ENCODE data around the gene CIDEA.

The CIDEA gene

DNA sequence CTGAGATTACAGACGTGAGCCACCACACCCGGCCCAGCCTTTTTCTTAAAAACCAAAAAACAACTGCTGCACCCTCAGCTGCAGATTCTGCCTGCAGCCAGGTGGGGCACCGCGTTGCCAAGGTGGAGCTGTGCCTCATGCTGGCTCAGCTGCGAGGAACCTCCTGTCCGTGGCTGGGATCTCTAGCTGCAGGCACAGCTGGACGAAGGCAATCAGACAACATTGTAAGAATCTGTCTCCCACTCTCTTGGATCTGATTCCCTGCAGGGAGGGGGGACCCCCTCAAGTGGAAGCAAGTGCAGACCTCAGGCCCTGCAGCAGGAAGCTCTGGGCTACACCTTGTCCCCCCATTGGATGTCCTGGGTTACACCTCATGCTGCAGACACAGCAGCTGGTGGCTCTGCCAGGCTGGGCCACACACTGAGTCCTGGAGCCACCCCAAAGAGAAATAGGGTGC lies 24.1 kb downstream of the CIDEA start:
- no peak for TF ChIP-seq ZFX (IDR thresholded peaks at IDR 0.05; ENCODE audit: borderline replicate concordance)
- TF ChIP-seq, protein P1, sequence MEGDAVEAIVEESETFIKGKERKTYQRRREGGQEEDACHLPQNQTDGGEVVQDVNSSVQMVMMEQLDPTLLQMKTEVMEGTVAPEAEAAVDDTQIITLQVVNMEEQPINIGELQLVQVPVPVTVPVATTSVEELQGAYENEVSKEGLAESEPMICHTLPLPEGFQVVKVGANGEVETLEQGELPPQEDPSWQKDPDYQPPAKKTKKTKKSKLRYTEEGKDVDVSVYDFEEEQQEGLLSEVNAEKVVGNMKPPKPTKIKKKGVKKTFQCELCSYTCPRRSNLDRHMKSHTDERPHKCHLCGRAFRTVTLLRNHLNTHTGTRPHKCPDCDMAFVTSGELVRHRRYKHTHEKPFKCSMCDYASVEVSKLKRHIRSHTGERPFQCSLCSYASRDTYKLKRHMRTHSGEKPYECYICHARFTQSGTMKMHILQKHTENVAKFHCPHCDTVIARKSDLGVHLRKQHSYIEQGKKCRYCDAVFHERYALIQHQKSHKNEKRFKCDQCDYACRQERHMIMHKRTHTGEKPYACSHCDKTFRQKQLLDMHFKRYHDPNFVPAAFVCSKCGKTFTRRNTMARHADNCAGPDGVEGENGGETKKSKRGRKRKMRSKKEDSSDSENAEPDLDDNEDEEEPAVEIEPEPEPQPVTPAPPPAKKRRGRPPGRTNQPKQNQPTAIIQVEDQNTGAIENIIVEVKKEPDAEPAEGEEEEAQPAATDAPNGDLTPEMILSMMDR (IDR thresholded peaks at IDR 0.05) = peak; percentile 34
- no peak overlapping the region for H3K27ac ChIP-seq

DNA sequence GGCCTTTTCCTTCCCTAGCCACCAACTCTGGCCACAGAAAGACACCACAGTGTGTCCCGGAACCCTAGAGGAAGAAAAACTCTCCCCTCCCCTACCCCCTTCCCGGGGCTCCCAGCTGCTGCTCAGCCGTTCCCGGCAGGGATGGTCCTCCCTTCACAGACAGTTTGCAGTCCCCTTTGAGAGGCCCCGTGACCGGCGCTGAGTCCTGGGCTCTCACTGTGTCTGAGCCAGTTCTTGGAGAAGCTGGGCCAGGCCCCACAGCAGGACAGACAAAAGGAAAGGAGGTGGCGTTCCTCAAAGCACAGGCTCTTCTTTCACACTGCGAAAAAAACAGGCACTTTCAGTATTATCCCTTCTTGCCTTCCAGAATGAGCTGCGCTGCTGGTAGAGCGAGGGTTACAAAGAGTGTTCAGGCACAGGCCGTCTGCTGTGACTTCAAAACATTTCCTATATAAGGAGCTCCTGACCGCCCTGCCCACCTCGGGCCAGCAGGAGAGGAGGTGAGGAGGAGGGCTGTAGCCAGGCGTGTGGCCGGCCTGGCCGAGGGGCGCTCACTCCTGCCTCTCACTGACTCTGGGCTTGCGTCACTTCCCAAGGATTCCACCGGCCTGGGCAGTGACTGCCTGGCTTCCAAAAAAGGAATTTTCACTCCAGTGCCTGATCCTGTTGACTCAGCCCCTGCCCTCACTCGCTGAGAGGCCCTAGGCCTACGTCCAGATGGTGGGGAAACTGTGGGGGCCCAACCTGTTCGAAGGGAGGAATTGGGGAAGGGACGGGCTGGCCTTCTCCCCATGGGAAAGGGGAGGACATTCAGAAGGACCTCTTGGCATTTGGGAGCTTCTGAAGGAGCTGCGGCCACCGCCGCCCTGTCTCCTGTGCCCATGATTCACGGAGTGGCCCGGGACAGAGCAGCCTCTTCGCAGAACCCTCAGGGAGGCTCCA lies 24.9 kb downstream of the CIDEA start:
- H3K27ac ChIP-seq = no peak overlapping the region
- no peak for TF ChIP-seq ZFX (IDR thresholded peaks at IDR 0.05; ENCODE audit: borderline replicate concordance)
- TF ChIP-seq, protein P1 (IDR thresholded peaks at IDR 0.05) = no peak

DNA sequence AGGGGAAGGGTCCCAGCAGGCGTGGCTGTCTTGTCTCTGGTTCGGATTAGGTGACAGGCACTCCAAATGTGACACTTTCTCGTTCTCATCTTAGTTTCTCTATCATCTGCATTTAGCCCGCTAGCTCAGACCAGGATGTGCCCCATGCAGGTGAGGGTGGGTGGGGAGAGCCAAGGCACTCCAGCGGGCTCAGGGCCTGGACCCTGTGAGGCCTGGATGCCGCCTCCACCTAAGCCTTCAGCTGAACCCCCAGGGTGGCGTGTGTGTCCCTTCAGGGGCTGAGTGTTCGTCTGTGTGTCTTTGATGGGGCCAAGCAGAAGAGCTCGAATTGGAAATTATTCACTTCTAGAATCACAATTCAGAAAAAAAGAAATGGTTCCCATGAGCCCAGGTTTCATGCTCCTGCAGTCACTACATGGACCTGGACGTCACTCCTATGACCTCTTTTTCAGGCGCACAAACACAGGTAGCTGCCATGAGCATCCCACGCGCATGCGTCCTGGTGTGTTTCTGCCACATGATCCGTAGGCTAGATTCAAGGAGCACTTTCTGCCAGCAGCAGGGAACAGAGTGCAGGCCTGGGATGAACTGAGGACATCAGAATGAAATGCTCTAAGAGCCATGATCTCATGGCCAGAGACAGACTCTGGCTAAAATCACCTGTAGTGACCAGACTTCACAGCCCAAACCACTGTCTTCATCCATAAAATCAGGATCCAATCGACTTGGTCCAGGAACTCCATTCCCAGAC lies 25.8 kb downstream of the CIDEA start:
- TF ChIP-seq, protein P1 (IDR thresholded peaks at IDR 0.05) = no peak
- no peak for TF ChIP-seq ZFX (IDR thresholded peaks at IDR 0.05; ENCODE audit: borderline replicate concordance)
- H3K27ac ChIP-seq = no peak overlapping the region

DNA sequence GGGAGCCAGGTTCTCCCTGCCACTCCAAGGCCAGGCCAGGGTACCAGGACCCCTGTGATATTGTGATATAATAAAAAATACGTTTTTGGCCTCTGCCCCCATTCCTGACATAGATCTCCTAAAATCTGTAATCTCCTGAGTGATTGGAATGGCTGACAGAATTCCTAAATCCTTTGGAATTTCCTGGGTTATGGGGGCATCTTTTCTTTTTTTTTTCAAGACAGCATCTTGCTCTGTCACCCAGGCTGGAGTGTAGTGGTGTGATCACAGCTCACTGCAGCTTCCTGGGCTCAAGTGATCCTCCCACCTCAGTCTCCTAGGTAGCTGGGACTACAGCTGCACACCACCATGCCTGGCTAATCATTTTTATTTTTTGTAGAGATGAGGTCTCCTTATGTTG lies 27.7 kb downstream of the CIDEA start:
- no peak overlapping the region for H3K27ac ChIP-seq
- TF ChIP-seq ZFX (IDR thresholded peaks at IDR 0.05; ENCODE audit: borderline replicate concordance) = no peak
- TF ChIP-seq, protein P1 (IDR thresholded peaks at IDR 0.05) = no peak

DNA sequence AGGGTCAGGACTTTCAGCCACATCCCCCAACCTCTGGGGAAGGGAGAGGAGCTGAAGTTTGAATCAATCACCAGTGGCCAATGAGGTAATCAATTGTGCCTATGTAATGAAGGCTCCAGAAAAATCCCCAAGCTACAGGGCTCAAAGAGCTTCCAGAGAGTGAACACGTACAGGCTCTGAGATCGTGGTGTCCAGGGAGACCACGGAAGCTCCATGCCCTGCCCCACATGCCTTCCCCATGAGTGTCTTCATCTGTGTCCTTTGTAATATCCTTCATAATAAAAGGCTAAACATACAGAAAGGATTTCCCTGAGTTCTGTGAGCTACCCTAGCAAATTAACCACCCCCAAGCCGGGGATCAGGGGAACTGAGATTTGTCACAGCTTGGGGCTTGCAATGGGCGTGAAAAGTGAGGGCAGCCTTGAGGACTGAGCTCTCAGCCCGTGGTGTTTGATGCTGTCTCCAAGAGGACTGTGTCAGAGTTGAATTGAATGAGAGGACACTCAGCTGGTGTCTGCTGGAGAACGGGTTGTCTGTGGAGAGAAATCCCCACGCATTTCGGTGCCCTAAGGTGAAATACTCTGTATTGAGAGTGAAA lies 28.4 kb downstream of the CIDEA start:
- no peak for TF ChIP-seq ZFX (IDR thresholded peaks at IDR 0.05; ENCODE audit: borderline replicate concordance)
- TF ChIP-seq, protein P1 (IDR thresholded peaks at IDR 0.05) = no peak

DNA sequence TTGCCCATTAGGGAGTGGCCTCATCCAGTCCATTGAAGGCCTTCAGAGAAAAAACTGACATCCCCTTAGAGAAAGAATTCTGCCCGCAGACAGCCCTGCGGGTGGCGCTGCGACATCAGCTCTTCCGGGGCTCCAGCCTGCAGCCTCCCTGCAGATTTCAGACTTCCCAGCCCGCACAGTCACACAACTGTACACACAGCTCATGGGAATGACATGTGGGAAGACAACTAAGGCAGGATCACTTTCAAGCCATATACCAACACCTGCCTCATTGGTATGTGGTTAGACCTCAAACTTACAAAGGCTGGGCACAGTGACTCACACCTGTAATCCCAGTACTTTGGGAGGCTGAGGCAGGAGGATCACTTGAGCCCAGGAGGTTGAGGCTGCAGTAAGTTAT lies 29.1 kb downstream of the CIDEA start:
- TF ChIP-seq ZFX (IDR thresholded peaks at IDR 0.05; ENCODE audit: borderline replicate concordance) = no peak
- TF ChIP-seq, protein P1 (IDR thresholded peaks at IDR 0.05) = peak; percentile 20; the same call in 1 of the 2 replicates
- no peak overlapping the region for H3K27ac ChIP-seq

More for the DNA sequence above, 28.4 kb downstream of the CIDEA start:
- H3K27ac ChIP-seq = no peak overlapping the region
